WERI-Rb-1 (cell line): ENCODE measurements around the gene NEO1.

Source experiments
- DNase-seq: peaks from one replicate; pipeline ENCODE4 v3.0.0-alpha.2; 2020
- H3K27ac ChIP-seq: fragments of 250-450 bp; sonication (Bioruptor Pico); 2 replicates; pipeline ENCODE4 v1.5.1; 2020; ENCODE audit warnings: mild to moderate bottlenecking, moderate library complexity
- H3K27me3 ChIP-seq: fragments of 250-450 bp; sonication (Bioruptor Pico); 2 replicates; pipeline ENCODE4 v1.5.1; 2021; ENCODE audit warnings: mild to moderate bottlenecking, low read depth, moderate library complexity; ENCODE audit not compliant: insufficient read depth, severe bottlenecking
- H3K36me3 ChIP-seq: fragments of 250-450 bp; sonication (Bioruptor Pico); 2 replicates; pipeline ENCODE4 v1.5.1; 2020; ENCODE audit warnings: mild to moderate bottlenecking, moderate library complexity
- H3K4me3 ChIP-seq: 2 replicates; pipeline ENCODE4 v1.5.1; 2011; ENCODE audit warnings: low read depth, mild to moderate bottlenecking, control low read depth, low read length
- H3K9me3 ChIP-seq: fragments of 250-450 bp; sonication (Bioruptor Pico); 2 replicates; pipeline ENCODE4 v1.5.1; 2021; ENCODE audit warnings: mild to moderate bottlenecking, moderate library complexity; ENCODE audit not compliant: severe bottlenecking
- CTCF ChIP-seq: IDR thresholded peaks from 2 replicates; pipeline ENCODE4 v1.5.1; 2011; ENCODE audit warnings: low read depth, mild to moderate bottlenecking, control low read depth, inconsistent platforms, low read length

The NEO1 gene

GRCh38 chr15:73026511-73027054 is 25.7 kb upstream of the NEO1 start:
- Histone ChIP-seq H3K36me3 (no peaks in the 10 kb centered on the region), H3K27me3 (no peaks in the 10 kb centered on the region), H3K27ac (no peak overlapping the region), H3K9me3 (no peaks in the 10 kb centered on the region), H3K4me3 (no peak overlapping the region)
- TF ChIP-seq CTCF, result no peak
- DNase-seq, result no peak

DNA sequence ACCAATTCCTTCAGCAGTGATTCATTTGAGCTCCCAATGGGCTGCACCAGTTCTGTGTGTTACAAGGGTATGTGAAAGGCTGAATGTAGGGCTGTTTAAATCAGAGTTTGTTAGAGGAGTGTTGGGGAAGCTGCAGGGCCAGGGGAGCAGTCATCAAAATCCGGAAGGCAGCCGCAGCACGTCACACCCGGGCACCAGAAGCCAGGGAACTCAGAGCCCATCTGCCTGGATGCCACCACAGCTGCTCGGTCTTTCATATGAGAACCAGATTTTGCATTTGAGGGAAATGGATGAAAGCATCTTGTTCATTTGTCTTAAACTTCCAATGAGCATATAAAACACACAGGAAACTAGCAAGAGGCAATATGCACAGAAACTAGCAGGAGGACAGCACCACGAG is 24.2 kb upstream of the NEO1 start:
- DNase-seq, result no peak

DNA sequence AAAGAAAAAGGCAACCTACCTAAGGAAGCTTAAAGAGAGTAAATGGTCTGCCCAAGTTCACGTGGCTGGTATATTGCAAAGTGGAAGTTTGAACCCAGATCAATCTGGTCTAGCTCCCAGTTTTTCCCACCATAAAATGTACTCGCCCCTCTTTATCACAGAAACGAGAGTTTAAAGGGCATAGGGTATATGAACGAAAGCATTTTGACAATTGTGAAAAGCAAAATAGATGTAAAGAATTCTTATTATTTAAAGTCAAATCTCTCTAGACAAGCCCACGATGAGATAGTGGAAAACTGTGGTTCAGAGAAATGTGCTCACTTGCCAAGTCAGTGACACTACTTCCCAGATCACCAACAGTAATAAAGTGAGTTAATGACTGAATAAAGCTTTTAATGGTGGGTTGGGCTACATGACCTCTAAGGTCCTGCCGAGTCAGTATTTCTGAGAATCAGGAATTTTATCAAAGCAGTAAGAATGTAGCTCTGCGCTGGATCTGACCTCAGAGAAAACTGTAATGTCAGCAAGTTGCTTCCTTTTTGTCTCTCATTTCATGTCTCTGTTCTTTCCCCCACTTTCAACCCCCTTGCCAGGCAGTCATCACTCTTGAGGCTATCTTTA is 23.3 kb upstream of the NEO1 start:
- TF ChIP-seq CTCF, result no peak
- no peak for DNase-seq
- H3K36me3 ChIP-seq, result no peaks in the 10 kb centered on the region
- H3K27ac ChIP-seq, result no peak overlapping the region
- H3K27me3 ChIP-seq, result no peaks in the 10 kb centered on the region
- no peak overlapping the region for H3K4me3 ChIP-seq
- no peaks in the 10 kb centered on the region for H3K9me3 ChIP-seq

More for the DNA sequence above, 24.2 kb upstream of the NEO1 start:
- Histone ChIP-seq H3K27me3 (no peaks in the 10 kb centered on the region), H3K9me3 (no peaks in the 10 kb centered on the region), H3K36me3 (no peaks in the 10 kb centered on the region), H3K27ac (no peak overlapping the region), H3K4me3 (no peak overlapping the region)
- no peak for TF ChIP-seq CTCF

DNA sequence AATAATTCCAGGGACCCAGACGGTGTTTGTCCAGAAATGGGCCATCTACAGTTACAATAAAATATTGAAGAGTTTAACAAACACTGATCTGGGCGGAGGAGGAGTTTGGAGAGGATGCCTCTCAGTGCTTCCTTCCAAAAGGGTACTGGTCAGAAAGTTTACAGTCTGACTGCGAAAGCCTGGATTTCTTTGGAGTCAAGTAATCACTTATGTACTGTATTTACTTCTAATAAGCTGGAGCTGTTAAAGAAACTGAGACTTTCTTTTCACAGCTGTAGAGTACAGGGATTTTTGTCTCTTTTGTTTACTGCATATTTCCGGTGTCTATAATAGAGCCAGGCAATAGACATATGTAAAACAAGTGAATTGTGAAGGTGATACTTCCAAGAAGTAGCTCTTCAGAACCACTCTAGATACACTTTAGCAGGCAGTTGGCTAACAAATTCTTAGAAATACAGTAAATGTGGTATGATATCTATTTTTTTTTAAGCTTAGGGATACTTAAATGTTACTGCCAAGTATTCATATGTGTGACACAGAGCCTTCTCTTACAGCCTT is 22.1 kb upstream of the NEO1 start:
- no peak for DNase-seq
- no peak for TF ChIP-seq CTCF
- Histone ChIP-seq H3K4me3 (no peak overlapping the region), H3K27ac (no peak overlapping the region), H3K36me3 (no peaks in the 10 kb centered on the region), H3K27me3 (no peaks in the 10 kb centered on the region), H3K9me3 (no peaks in the 10 kb centered on the region)

- H3K4me3 ChIP-seq, result no peak overlapping the region
- H3K27ac ChIP-seq, result no peak overlapping the region
- no peaks in the 10 kb centered on the region for H3K36me3 ChIP-seq
- TF ChIP-seq CTCF, result no peak
- no peaks in the 10 kb centered on the region for H3K27me3 ChIP-seq
- H3K9me3 ChIP-seq, result no peaks in the 10 kb centered on the region
- no peak for DNase-seq
Observed at GRCh38 chr15:73031648-73032047, 20.6 kb upstream of the NEO1 start.
